ENCODE data around the gene RANBP17. TPM values are rescaled to one million over a fixed set of nuclear protein-coding genes. Genes with fewer than 3 reads are reported as not detected.

Gene RANBP17
- total RNA-seq, 4 donors from 2014 or later = 0.55 to 3.0 (median 1.5) TPM

DNA sequence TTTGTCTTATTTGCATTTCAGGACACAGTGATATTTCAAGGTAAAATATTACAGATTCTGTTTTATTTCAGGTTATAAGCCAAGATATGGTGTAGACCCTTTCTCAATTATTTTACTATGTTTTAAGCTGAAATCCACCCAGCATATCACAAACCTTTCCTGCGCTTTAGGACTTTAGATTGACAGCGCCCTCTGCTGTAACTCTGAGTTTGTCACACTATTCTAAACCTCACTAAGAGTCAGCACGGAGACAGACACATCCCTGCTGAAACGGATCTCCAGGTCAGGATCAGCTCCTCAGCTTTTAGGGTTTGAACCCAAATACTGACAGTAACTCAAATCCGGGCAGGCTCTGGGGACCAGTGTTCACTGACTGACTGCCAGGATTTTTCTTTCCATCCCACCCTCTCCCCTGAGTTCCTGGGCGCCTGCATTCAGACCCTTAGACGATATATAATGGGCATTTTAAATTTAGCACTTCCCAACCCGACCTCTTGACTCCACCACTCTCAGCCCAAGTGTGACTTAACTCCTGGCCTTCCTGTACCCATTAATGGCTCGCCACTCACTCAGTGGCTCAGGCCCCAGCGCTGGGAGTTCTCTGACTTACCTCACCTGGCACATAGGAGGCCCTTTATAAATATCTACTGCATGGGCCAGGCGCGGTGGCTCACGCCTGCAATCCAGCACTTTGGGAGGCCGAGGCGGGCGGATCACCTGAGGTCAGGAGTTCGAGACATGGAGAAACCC lies 480.7 kb downstream of the RANBP17 start:
- H3K4me3 ChIP-seq = no peak overlapping the region
- no peaks in the 10 kb centered on the region for H3K9me3 ChIP-seq
- no peaks in the 10 kb centered on the region for H3K36me3 ChIP-seq
- H3K27ac ChIP-seq = no peak overlapping the region
- 54% methylated on average over 17 of the region's 17 CpGs for WGBS
- H3K27me3 ChIP-seq = peaks cover 31% of the 10 kb centered on the region
- TF ChIP-seq, protein P1, sequence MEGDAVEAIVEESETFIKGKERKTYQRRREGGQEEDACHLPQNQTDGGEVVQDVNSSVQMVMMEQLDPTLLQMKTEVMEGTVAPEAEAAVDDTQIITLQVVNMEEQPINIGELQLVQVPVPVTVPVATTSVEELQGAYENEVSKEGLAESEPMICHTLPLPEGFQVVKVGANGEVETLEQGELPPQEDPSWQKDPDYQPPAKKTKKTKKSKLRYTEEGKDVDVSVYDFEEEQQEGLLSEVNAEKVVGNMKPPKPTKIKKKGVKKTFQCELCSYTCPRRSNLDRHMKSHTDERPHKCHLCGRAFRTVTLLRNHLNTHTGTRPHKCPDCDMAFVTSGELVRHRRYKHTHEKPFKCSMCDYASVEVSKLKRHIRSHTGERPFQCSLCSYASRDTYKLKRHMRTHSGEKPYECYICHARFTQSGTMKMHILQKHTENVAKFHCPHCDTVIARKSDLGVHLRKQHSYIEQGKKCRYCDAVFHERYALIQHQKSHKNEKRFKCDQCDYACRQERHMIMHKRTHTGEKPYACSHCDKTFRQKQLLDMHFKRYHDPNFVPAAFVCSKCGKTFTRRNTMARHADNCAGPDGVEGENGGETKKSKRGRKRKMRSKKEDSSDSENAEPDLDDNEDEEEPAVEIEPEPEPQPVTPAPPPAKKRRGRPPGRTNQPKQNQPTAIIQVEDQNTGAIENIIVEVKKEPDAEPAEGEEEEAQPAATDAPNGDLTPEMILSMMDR (IDR thresholded peaks at IDR 0.05) = peak in 1 of 2 donors; percentile 51
- TF ChIP-seq POLR2A (IDR thresholded peaks at IDR 0.05) = no peak
- no peak for TF ChIP-seq POLR2AphosphoS5 (IDR thresholded peaks at IDR 0.05)
- TF ChIP-seq EP300 (IDR thresholded peaks at IDR 0.05) = no peak
- no peak for DNase-seq (ENCODE audit: low spot score in 2 of 2)
- H3K4me1 ChIP-seq = no peaks in the 10 kb centered on the region

DNA sequence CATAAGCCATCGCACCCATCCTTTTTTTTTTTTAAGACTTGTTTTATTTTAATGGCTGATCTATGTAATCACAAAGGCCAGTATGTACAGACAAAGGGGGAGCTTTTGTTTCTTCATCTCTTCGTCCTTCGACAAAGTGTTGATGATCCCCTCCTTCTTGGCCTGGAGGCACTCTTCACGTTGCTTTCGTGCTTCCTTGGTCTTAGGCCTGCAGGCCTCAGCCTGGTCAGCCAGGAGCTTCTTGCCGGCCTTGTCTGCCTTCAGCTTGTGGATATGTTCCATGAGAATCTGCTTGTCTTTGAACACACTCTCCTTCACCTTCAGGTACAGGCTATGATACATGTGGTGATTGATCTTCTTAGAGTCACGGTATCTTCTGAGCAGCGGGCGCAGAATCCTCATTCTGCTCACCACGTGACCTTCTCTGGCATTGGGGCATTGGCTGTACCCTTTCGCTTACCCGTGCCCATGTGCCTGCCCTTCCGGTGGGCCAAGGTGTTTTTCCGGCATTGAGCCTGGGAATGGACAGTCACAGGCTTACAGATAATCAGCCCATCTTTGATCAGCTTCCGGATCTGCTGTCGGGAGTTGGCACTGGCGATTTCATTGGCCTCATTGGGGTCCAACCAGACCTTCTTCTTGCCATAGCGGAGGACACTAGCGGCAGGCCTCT lies 483.3 kb downstream of the RANBP17 start:
- Histone ChIP-seq H3K9me3 (no peaks in the 10 kb centered on the region), H3K4me1 (no peaks in the 10 kb centered on the region), H3K4me3 (no peak overlapping the region), H3K36me3 (no peaks in the 10 kb centered on the region), H3K27ac (no peak overlapping the region), H3K27me3 (peaks cover 18% of the 10 kb centered on the region)
- no peak for TF ChIP-seq POLR2A (IDR thresholded peaks at IDR 0.05)
- no peak for TF ChIP-seq POLR2AphosphoS5 (IDR thresholded peaks at IDR 0.05)
- TF ChIP-seq, protein P1 (IDR thresholded peaks at IDR 0.05) = no peak
- TF ChIP-seq EP300 (IDR thresholded peaks at IDR 0.05) = no peak
- WGBS = 93% methylated on average over 19 of the region's 19 CpGs
- no peak for DNase-seq (ENCODE audit: low spot score in 2 of 2)

Other genes starting within 250 kb of the RANBP17 start
- 10 to 100 TPM in 2 of 4 donors, 1 to 10 TPM in 2; 8.0 to 24.3 (median 16.1) TPM for gene GABRP, start 78.3 kb upstream of the RANBP17 start, total RNA-seq